ENCODE data around the gene EHBP1L1. TPM values are rescaled to one million over a fixed set of nuclear protein-coding genes. Genes with fewer than 3 reads are reported as not detected.
"Not testable (repeated sequence)": the region's sequence is repeated elsewhere in the genome, so short reads cannot be mapped to it uniquely, and the experiment has no call there.

The EHBP1L1 gene
- total RNA-seq, 1 donor from 2014 or later: 149 TPM

DNA sequence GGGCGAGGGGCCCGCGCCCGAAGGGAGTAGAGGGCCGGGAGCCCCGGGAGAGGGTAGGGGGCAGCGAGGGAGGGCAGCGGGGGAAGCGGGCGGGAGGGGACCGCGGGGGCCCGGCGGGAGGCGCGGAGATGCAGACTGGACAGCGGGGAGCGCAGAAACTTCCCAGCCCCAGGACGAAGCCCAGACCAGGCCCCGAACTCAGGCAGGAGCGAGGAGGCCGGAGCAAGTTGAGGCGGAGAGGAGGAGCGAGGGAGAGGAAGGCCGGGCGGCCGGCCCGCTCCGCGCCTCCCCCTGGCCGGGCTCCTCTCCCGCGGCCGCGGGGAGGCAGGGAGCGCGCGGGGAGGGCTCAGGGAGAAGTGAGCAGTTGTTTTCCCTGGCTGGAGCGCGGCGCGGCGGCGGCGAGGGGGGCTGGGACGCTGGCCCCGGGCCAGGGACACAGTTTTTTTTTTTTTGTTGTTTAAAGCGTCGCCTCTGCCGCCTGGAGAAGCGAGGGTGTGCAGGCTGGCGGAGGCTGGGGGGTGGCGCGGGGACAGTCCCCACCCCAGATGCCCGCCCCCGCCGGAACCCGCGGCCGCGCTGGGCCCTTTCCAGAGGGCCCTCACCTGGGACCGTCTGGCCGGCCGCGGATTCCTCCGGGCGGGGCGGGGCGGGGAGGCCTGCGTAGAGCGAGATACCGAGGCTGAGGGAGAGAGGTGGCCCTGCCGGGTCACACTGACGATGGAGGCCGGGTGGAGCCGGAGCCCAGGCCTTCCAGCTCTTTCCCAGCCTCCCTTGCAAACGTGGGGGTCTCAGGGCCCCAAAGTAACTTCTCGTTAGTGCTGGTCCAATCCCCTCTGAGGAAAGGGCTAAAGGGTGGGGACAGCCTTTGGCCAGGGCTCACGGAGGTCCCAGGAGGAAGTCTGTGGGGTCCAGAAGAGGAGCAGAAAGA lies 17.6 kb upstream of the EHBP1L1 start, which contains the start of gene LTBP3:
LTBP3 (minus strand) TSS at position 358 of the 928 bp plus-strand sequence. CDS start 400 bp downstream, outside the sequence.
- DNase-seq (ENCODE audit: low spot score): peak; percentile 91
- peak; percentile 82 for ATAC-seq
- intact Hi-C loops (cut with DNase I): no loop called here

DNA sequence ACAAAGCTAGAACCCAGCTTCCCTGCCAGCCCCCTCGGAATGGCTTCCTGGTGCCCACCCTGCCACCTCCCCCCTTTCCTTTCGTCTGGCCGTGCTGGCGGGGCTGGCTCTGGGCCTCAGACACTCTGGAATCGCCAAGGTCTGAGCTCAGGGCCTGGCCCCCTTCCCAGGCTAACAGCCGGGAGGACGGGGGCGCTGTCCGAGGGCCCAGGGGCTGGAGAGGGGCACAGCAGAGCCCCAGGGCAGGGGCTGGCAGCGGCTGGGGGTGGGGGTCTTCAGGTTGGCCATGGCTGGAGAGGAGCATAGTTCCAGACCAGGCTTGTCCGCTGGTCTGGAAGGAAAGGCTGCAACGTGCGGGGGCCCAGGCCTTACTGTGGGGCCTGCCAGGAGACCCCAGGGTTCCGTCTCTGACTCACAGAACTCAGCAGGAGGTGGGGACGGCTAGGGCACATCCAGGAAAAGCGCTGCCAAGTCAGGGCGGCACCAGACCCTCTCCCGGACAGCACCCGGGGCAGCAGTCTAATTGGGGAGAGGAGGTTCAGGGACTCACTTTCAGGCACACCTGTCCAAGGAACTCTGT lies 16.8 kb upstream of the EHBP1L1 start:
- DNase-seq (ENCODE audit: low spot score) (peak; percentile 84), ATAC-seq (peak; percentile 65)
- intact Hi-C loops (cut with DNase I): no loop called here

DNA sequence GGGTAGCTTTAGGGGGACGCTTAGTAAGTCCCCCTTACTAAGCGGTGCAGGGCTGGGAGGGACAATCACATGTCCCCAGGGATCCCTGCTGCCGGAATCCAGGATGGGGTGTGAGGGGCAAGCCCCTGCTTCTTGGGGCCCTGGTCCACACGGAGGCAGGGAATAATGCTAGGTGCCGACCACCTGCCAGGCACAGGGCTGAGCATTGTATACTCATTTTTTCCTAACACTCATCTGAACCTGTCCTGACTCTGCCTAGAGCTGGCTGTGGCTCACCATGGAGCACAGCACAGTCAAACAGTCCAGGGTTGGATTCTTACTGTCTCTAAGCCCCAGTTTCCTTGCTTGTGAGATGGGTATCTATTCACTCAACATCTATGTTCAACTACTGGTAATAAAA lies 16.3 kb upstream of the EHBP1L1 start:
- ATAC-seq (peak; percentile 3), DNase-seq (ENCODE audit: low spot score) (no peak)
- intact Hi-C loops (cut with DNase I): no loop called here

DNA sequence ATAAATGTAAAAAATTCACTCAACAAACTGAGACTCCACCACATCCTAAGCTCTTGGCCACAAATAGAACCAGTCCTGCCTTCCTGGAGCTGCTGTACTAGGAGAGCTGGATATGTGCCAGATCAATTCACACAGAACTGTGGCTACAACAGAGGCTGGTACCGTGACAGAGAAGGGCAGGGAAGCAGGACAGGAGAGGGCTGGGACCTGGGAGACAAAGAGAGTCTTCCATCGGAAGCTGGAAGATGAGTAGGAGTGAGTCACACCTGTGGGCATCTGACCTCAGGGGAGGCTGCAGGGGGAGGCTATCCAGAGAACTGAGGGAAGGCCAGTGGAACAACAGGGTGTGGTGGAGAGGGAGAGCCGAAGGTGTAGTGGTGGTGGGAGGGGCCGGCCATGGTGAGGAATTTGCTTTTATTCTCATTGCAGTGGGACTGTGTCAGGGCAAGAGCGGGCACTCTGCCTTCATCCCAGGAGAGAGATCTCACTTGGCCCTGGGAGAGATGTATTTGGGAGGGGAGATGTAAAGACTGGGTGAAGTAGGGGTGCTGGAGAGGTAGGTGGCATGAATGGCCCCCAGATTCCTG lies 15.8 kb upstream of the EHBP1L1 start:
- DNase-seq (ENCODE audit: low spot score) (no peak), ATAC-seq (no peak)
- intact Hi-C loops (cut with DNase I): no loop called here

DNA sequence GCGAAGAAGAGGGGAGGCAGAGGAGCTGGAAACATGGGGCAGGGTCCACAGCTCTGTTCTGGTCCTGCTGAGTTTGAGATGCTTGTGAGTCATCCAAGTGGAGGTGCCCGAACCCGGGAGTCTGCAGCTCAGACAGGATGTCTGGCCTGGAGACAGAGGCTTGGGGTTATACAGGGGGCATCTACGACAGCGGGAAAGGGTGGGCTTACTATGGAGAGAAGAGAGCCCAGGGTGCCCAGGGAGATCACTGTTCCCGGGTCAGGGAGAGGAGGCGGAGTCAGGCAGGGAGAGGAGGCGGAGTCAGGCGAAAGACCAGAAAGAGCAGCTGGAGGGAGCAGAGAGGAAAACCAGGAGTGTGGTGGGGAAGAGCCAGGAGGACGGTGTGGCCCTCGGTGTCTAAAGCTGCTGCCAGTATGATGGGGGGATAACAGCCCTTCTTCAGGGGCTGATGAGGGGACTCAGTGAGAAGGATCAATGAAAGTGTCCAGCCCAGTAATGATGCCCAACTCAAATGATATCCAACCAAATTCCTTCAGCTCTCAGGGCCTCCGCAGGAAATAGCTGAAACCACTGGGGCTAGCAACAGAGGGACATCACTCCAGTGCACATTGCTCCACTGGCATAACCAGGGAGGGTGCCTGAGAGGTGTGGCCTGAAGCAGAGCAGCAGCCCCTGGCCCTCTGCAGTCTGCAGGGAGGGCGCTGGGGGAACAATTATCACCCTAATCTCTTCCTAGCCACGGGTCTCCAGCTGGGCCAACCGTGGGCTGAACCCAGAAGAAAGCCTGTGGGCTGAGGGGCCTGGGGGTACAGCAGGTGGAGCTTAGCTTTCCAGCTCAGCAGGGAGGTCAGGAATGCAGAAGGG lies 15.1 kb upstream of the EHBP1L1 start:
- ATAC-seq: peak; percentile 30
- intact Hi-C loops (cut with DNase I): no loop called here
- peak; percentile 81 for DNase-seq (ENCODE audit: low spot score)

DNA sequence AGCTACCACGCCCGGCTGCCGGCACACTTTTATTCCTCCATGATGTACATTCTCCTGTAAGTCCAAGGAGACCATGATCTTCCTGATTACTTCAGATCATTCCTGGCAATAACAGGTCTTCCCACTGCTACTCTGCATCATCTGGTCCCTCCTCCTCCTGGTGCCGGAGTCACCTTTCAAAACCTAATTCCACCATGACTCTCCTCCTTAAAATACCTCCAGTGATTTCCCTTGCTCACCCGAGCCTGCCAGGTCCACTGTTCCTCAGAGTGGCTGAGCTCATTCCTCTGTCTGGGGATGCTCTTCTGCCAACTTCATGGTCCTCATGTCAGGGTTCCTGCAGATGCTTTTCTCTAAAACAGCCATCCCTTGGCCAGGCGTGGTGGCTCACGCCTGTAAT lies 13.8 kb upstream of the EHBP1L1 start:
- intact Hi-C loops (cut with DNase I): no loop called here
- DNase-seq (ENCODE audit: low spot score): no peak
- ATAC-seq: no peak

DNA sequence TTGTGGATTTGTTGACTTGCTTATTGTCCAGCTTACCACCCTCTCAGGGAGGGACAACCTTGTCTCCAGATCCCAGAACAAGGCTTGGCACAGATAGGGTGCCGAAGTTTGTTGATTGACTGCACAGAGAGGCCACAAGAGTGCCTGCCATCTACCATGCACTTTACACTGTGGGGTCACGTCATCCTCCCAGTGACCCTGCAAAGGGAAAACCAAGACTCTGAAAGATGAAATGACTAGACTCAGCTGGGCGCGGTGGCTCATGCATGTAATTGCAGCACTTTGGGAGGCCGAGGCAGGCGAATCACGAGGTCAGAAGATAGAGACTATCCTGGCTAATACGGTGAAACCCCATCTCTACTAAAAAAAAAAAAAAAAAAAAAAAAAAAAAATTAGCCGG lies 13.1 kb upstream of the EHBP1L1 start:
- intact Hi-C loops (cut with DNase I): no loop called here
- ATAC-seq (no peak), DNase-seq (ENCODE audit: low spot score) (no peak)

DNA sequence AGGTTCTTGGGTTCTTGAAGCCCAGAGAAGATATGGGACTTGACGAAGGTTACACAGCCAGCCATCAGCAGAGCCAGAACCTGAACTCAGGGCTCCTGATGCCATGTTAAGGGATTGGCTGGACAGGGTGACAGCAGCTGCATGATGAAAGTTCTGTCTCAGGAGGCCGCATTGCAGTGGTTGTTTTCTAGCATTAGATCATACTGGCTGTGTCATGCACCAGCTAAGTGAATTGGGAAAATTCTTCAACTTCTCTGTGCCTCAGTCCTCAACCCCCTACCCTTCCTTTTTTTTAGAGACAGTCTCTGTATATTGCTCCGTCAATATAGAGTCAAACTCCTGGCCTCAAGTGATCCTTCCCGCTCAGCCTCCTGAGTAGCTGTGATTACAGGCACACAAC lies 12.3 kb upstream of the EHBP1L1 start:
- intact Hi-C loops (cut with DNase I): no loop called here
- no peak for DNase-seq (ENCODE audit: low spot score)
- ATAC-seq: no peak

DNA sequence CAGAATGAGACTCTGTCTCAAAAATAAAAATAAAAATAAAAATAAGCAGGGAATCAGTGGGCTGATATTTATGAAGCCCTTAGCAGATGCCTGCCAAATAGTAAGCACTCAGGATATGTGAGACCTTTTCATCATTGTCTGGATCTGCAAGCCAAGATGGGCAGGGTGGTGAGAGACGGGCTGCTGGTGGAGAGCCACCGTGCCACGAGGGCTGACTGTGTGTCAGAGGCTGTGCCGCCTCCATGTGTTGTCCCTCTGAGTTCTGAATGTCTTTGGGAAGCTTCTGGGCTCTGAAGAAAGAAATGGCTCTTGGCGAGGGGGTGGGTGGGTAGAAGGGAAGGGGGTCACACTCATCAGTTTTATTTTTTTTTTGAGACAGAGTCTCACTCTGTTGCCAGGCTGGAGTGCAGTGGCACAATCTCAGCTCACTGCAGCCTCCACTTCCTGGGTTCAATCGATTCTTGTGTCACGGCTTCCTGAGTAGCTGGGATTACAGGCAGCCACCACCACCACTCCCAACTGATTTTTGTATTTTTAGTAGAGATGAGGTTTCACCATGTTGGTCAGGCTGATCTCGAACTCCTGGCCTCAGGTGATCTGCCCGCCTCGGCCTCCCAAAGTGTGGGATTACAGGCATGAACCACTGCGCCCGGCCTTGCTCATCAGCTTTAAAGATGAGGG lies 10.8 kb upstream of the EHBP1L1 start:
- ATAC-seq; intact Hi-C loops (cut with DNase I); DNase-seq (ENCODE audit: low spot score): not testable (repeated sequence)

DNA sequence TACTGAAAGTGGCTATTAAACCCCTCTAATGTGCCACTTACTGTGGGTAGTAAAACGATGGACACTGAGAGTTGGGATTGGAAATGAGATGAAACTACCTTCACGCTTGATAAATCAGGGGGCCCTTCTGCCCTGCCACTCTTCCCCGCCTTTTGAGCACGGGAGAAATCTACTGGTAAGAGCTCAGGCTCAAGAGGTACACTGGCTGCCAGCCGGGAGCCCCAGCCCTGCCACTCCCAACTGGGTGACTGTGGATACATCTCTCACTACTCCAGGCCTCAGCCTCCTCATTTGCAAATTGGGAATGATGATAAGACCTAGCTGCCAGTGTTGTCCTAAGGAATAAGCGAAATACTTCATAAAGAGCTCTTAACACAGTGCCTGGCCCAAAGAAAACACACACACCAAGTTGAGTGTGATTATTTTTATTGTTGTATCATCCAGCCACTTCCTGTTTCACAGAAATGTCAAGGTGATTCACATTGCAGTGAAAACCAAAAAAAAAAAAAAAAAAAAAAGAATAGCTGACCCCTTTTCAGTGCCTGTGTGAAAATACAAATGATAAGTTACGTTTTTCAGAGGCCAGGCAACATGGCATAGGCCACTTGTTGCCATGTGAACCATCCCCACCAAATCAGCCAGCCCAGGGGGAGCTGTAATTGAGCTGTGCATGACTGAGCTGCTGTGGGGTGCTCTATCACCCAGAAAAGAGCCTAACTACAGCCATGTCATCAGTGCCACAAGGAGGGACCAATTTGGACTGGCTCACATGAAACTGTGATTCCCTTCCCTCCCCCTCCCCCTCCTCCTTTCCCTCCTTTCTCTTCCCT lies 10.0 kb upstream of the EHBP1L1 start:
- DNase-seq (ENCODE audit: low spot score): no peak
- intact Hi-C loops (cut with DNase I): no loop called here
- ATAC-seq: no peak

DNA sequence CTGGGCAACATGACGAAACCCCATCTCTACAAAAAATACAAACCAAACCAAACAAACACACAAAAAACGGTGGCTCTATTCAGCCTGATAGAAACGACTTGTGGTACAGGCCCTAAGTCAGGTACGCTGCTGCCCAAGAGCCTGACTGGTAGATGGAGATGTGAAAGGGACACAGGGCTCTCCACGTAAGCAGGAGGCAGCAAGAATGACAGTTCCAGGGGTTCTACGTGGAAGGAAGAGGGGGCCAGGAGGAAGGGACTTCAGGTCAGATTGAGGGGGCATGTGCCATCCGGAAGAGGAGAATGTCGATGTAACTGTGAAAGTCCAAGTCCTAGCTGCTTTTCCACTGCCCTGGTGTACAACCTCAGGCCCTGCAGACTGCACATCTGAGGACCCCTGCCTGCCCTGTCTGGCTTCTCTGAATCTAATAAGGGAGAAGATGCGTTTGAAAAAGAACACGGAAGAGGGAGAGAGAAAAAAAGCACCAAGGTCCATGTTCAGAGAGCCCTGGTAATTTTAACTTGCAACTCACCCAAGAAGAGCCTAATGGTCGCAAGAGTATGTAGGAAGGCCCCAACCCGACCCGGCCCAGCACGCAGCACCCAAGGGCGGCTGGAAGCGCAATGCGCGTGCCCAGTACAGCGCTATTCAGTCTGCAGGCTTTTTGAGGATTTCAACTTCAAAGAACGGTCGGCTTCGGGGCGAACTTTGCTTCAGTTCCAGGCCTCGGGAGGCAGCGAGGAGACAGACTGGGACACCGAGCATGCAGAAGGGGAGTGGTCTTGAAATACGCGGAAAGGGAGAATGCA lies 6.5 kb upstream of the EHBP1L1 start:
- peak; percentile 20 for ATAC-seq

DNA sequence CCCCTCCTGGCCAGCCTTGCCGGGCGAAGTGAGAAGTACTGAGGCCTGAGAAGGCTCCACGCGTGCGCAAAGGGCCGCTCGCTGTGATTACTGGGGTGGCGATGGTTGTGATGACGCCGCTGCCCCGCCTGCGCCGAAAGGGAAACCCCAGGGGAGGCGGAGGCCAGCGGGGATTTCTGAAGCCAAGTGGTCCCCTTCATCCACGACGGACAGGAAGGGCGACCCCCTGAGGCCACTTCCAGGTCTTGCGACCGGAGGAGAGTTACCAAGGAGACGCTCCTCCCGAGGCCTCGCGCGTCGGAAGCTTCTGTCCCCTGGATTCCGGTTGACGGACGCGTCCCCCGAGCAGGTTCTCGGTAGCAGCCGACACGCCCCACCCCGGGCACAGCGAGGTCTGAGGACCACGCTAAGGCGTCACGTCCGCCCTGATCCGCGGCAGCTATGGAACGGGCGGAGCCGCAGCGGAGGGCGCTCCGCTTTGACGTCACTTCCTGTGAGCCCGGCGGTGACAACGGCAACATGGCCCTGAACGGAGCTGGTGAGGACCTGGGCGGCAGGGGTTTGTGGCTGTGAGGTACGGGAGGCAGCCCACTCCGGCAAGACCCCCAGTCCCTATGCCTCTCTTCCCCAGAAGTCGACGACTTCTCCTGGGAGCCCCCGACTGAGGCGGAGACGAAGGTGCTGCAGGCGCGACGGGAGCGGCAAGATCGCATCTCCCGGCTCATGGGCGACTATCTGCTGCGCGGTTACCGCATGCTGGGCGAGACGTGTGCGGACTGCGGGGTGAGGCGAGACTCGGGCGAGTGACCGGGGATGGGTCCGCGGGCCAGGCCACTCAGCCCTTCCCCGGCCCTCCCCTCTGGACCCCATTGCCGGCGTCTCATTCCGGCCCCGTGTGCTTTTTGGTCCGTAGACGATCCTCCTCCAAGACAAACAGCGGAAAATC lies 5.6 kb upstream of the EHBP1L1 start, which contains the start of gene ZNRD2:
ZNRD2 (plus strand) TSS at position 505 of the 946 bp plus-strand sequence; CDS start at position 520, 15 bp downstream.
- intact Hi-C loops (cut with DNase I): loop anchor here (5.0 kb wide), 1 partner anchor 37 kb away; no protein-coding TSS in a partner anchor
- DNase-seq (ENCODE audit: low spot score) (peak; percentile 98), ATAC-seq (peak; percentile 92)

More for the DNA sequence above, 6.5 kb upstream of the EHBP1L1 start:
- DNase-seq (ENCODE audit: low spot score): no peak
- intact Hi-C loops (cut with DNase I): no loop called here

DNA sequence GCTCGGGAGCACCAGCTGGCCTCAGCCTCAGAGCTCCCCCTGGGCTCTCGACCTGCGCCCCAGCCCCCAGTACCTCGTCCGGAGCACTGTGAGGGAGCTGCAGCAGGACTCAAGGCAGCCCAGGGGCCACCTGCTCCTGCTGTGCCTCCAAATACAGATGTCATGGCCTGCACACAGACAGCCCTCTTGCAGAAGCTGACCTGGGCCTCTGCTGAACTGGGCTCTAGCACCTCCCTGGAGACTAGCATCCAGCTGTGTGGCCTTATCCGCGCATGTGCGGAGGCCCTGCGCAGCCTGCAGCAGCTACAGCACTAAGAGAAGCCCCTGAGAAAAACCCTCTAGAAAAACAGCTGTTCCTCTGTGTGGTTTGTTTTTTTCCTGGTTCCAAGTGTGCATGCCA lies 4.4 kb upstream of the EHBP1L1 start:
- ATAC-seq: no peak
- DNase-seq (ENCODE audit: low spot score): no peak
- intact Hi-C loops (cut with DNase I): loop anchor here (5.0 kb wide), 1 partner anchor 36 kb away; no protein-coding TSS in a partner anchor

DNA sequence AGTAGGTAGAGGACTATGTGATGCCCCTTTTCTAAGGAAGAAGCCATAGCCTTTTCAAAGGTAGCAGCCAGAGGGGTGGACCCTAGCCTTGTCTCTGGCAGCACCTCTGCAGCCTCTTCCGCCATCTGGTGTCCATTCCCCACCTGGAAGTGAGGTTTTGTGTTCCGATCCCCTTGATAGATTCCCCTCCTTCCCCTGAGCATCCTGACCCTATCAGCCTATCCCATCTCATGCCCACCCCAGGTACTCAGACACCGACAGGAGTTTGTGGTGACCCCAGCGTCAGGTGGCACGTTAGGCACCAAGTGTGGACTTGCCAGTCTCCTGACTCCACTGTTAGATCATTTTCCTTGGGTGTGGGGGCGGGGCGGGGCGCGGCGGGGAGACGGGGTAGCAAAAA lies 3.9 kb upstream of the EHBP1L1 start:
- ATAC-seq (no peak), DNase-seq (ENCODE audit: low spot score) (no peak)
- intact Hi-C loops (cut with DNase I): loop anchor here (5.0 kb wide), 1 partner anchor 35 kb away; no protein-coding TSS in a partner anchor

DNA sequence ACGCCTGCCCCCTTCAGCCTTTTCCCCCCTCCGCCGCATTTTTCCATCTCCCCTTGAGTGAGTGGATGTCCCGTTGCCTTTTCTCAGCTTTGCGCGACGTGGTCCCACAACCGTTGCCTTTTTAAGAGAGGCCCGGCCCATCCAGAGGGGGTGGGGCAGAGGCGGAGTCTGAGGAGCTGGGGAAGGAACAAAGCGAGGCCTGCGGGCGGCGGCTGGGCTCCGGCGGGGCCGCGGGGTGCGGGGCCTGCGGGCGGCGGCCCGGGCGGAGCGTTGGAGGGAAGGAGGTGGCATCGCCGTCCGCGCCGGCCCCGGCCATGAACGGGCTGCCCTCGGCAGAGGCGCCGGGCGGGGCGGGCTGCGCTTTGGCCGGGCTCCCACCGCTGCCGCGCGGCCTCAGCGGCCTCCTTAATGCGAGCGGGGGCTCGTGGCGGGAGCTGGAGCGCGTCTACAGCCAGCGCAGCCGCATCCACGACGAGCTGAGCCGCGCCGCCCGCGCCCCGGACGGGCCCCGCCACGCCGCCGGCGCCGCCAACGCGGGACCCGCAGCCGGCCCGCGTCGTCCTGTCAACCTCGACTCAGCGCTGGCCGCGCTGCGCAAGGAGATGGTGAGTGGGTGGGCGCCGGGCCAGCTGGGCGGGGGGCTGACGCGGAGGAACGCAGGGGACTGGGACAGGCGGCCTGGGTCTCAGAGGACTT lies 3.3 kb upstream of the EHBP1L1 start, which contains the start of gene FAM89B:
FAM89B (plus strand) TSS at position 183 of the 696 bp plus-strand sequence; CDS start at position 315, 132 bp downstream.
- ATAC-seq (peak; percentile 45), DNase-seq (ENCODE audit: low spot score) (peak; percentile 97)
- intact Hi-C loops (cut with DNase I): loop anchor here (5.0 kb wide), 1 partner anchor 35 kb away; no protein-coding TSS in a partner anchor

All from sciatic nerve (tissue), 2 donors.